Suppressor macrophage treated with lipopolysaccharide for 1 hour (primary cell): ENCODE data around the gene RDH12.
A peak's percentile ranks its signal among the peaks of the same experiment; 100 is the strongest.
"Not testable (repeated sequence)": the region's sequence is repeated elsewhere in the genome, so short reads cannot be mapped to it uniquely, and the experiment has no call there.

Experiments
- DNase-seq, 3 donors: peaks; one replicate each; pipeline ENCODE4 v3.0.0-alpha.2; 2020 to 2022

Gene RDH12

DNA sequence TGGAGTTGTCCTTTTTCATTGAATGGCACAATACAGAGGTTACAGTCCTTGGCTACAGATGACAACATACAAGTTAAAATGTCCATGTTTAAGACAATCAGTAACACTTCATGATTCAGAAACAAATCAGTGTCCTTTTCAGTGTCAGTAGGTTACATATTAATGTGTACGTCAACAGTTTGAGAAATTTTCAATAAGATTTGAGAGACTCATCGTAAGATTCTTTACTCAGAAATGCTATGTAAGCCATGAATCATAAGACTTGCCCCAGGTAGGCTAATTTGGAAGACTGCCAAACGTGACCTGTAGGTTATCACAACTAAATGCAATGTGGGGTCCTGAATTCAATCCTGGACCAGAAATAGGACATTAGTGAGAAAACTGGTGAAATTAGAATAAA is 3.5 kb downstream of the RDH12 start:
- no peak for DNase-seq

DNA sequence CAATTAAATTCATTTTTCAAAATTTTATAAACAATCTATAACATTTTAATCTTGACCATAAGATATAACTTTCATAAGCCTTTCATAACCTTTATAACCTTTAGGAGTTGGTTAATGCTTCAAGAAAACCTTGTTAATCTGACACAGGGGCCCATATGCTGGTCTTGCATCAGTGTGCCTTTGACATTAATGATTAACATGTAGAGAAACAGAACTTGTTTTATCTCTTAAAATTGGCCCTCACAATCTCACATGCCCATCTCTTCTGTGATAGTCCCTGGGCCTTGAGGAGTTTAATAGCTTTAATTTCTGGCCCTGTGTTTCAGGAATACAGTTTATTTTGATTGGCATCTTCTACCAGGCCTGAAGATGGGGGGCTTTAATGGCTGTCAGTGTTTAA is 7.7 kb downstream of the RDH12 start:
- DNase-seq: not testable (repeated sequence)

DNA sequence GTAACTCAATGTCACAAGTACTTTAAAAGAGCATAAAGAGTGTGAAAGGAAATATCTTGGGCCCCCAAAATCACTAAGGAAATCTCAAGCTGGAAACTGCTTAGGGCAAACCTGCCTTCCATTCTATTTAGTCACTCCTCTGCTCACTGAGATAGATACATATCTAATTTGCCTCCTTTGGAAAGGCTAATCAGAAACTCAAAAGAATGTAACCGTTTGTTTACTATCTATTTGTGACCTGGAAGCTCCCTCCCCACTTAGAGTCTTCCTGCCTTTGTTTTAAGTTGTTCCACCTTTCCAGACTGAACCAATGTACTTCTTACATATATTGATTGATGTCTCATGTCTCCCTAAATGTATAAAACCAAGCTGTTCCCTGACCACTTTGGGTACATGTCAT is 8.1 kb downstream of the RDH12 start:
- DNase-seq: not testable (repeated sequence)

DNA sequence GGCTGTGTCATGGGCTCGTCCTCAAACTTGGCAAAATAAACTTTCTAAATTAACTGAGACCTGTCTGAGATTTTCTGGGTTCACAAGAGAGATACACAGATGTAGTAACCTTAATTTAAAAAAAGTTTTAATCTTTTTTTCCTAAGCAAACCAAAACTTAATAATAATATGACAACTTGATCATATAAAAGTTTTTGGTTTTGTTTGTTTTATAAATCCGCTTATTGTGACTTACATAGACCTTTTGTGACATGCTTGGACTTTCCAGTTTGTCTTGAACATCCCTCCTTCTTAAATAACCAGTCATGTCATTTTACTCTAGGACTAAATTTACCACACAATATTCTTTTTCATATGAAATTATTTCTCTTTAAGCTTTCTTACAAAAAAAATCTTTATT is 8.5 kb downstream of the RDH12 start:
- no peak for DNase-seq

DNA sequence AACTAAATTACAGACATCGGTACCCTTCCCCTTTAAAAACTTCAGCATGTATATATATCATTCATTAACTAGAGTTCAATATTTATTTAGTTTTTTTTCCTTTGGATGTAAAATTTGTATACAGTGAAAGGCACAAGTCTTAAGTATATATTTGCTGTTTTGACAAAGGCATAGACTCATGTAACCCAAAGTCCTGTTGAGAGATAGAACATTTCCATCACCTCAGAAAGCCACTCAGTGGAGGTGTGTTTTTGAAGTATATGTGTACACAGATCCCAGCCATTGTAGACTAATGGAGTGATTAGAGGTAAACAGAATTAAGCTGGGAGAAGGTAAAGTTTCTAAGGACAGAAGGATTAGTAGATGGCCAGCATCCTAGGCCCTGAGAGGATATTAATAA is 15.4 kb downstream of the RDH12 start:
- no peak for DNase-seq

DNA sequence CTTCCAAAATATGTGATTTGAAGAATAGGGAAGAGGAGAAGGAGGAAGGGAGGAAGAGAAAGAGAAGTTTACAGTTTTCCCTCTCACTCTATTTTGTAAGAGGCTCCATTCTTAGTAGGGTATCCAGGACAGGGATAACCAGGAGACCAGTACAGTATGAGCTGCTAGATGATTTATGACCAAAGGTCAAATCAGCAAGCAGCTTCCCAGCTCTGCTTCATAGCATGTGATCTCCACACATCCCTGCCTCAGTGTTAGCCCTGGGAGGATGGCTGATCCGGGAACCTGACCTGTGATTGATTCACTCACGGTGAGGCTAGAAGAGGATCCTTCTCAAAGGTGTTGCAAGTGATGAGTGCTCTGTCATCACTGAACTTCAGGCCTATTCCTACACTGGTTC is 16.6 kb downstream of the RDH12 start:
- no peak for DNase-seq

DNA sequence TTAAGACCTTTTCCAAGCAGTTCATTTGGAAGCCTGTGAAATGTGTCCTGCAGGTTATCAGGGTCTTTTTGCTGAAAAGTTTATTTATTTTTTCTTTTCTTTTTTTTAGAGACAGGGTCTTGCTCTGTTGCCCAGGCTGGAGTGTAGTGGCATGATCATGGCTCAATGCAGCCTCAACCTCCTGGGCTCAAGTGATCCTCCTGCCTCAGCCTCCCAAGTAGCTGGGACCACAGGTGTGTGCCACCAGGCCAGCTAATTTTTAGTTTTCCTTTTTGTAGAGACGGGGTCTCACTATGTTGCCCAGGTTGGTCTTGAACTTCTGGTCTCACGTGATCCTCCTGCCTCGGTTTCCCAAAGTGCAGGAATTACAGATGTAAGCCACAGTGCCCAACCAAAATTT is 17.7 kb downstream of the RDH12 start:
- not testable (repeated sequence) for DNase-seq

DNA sequence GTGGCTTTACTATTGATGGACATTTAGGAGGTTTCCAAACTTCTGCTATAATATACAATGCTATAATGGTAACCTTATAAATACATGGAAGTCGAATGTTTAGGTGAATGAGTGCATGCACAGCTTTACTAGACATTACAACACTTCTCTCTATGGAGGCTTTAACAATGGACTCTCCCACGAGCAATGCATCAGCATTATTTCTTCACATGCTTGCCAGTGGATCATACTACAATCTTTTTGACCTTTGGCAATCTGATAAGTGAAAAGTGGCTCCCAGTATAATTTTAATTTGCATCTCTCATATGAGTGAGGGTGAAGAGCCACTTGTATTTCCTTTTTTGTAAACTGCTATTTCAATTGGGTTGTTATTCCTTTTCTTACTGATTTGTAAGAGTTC is 18.2 kb downstream of the RDH12 start:
- DNase-seq: no peak

DNA sequence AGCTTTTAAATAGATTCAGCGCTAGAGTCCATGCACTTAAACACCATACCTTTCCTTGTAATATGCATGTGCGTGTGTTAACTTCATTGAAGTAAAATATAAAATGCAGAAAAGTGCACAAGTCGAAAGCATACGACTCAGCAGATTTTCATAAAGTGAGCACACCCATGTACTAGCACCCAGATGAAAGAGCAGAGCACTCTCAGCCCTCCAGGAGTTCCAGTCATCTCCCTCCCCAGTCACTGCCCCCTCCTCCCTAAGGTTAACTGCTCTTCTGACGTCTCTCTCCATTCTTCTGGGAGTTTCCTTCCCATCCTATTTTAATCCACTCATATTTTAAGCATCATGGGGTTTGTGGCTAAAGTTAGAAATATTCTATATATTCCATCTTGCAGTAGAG is 20.2 kb downstream of the RDH12 start:
- DNase-seq: no peak

DNA sequence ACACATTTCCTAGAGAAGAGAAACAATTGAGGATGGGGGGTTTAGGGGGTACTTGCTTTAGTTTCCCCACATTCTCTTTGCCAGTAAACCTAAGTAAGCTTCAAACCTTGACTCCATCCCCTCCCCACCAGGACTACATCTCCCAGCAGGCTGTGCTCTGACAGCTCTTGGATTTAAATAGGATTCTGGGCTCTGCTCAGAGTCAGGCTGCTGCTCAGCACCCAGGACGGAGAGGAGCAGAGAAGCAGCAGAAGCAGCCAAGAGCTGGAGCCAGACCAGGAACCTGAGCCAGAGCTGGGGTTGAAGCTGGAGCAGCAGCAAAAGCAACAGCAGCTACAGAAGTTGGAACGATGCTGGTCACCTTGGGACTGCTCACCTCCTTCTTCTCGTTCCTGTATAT is 20.6 kb downstream of the RDH12 start:
- no peak for DNase-seq

DNA sequence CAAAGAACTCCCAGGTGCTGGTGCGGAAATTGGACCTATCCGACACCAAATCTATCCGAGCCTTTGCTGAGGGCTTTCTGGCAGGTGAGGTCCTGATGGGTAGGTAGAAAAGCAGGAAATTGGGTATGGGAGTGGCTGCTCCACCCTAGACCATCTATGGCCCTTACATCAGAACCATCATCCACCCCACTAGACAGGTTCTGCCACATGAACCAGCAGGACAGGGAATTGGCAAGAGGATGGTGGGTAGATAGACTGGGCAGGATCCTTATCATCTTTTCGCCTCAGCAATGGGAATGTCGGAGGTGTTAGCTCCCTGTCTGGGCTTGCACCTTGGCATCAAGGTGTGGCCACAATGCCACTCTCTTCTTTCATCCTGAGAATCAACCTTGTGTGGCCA is 23.5 kb downstream of the RDH12 start:
- no peak for DNase-seq

DNA sequence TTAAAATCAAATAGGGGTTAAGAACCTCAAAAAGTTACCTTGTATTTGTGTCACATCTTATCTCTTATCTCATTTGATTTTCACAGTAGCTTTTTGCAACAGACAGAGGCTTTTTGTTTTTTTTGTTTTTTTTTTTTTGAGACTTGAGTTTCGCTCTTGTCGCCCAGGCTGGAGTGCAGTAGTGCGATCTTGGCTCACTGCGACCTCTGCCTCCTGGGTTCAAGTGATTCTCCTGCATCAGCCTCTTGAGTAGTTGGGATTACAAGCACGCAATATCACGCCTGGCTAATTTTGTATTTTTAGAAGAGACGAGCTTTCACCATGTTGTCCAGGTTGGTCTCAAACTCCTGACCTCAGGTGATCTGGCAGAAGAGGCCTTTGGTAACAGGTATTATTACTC is 25.7 kb downstream of the RDH12 start:
- DNase-seq: no peak

DNA sequence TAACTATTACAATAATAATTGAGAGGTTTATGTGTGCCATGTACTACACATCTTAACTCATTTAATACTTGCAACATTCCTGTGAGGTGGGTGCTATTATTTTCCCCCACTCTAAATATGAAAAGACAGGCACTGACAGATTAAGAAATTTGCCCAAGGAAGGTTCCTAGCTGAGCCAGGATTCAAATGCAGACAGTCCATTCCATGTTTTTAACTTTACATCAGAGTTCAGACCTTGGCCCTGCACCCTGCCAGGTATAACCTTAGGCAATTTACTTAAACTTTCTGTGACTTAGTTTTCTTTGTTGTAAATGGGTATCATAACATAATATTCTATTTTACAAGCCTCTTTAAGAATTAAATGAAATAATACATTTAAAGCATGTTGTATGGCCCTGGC is 26.6 kb downstream of the RDH12 start:
- no peak for DNase-seq

DNA sequence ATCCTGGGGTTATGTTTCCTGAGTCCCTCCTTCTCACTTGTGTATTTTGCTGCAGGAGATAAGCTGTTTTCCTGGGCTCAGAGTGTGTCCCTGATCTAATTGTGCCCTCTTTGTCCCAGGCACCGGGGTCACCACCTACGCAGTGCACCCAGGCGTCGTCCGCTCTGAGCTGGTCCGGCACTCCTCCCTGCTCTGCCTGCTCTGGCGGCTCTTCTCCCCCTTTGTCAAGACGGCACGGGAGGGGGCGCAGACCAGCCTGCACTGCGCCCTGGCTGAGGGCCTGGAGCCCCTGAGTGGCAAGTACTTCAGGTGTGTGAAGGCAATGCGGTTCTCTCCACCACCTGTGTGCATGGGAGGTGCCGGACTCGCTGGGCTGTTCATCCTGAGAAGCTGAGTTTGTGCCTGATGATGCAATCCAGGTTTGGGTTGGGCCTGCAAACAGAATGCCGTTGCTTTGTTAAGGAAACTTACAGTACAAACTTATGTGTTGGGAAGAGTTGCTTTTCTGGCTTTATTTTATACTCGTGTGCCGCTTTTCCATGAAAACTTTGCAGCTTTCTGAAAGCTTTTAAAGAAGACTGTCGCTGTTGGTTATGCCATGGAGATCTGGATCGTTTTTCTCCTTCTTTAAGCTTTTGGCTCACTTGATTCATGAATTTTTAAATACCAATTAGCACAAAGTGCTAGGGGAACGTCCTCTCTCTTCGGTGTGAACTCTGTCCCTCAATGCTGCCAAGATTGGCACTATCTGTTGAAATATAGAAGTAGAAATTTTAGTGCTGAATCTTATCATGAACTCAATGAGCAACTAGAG is 27.6 kb downstream of the RDH12 start:
- DNase-seq: no peak

DNA sequence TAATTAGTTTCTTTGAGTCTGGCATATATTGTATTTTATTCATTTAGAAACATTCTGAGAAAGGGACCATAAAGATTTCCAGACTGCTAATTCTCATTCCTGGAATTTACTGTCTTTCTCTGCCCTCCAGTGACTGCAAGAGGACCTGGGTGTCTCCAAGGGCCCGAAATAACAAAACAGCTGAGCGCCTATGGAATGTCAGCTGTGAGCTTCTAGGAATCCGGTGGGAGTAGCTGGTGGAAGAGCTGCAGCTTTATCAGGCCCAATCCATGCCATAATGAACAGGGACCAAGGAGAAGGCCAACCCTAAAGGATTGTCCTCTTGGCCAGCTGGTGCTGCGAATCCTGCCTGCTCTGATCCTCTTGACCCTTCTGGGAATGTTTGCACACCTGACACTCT is 31.9 kb downstream of the RDH12 start:
- DNase-seq: no peak

DNA sequence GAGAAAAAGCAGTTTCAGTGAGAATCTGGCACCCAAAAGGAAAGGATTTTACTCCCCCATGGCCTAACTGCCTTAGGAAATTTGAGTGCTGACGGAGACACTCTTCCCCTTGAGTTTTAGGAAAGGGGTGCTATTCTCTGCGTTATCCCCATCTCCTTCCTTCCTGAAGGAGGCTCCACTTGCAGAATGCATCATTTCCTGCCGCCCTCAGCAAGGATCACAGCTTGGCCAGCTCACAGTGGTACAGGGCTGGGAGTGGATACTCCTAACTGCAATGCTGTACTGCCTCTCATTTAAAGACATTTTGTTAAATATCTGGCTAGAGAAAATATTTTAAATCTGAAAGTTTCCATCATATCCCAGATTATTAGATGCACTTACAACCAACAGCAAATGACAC is 33.0 kb downstream of the RDH12 start:
- no peak for DNase-seq

DNA sequence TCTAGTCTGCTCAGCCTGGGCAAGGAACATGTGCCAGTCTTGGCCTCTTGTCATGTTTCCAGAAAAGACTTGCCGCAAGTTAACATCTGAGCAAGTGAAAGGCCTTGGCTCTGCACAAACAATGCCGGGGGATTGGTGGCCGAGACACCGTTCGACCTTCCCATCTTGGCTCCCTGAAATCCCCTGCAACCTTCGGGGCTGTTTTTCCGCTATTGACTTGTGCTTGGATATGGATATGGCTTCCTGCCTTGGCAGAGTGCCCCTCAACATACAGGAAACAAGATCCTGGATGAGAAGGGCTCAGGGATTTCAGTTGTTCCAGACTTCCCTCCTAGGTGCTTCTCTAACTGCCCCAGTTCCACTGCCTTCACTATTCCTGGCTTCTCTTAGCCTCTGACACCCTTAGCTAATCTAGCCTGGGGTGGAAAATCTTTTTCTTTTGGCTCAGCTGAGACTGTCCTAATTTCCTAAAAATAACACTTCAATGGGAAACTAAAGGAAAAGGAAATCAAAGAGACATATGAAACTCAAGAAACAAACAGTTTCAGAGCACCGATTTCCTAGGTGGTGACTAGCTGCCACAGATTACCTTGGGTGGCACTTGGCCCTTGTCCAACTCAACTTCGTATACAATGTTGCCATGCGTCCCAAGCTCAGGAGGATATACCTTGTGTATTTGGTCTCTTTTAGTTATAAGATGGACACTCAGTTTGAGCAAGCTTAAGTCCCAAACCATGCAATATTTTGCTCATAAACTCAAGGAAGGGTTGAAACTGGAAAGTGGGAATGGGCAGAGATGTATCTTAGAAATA is 33.9 kb downstream of the RDH12 start:
- DNase-seq: no peak

DNA sequence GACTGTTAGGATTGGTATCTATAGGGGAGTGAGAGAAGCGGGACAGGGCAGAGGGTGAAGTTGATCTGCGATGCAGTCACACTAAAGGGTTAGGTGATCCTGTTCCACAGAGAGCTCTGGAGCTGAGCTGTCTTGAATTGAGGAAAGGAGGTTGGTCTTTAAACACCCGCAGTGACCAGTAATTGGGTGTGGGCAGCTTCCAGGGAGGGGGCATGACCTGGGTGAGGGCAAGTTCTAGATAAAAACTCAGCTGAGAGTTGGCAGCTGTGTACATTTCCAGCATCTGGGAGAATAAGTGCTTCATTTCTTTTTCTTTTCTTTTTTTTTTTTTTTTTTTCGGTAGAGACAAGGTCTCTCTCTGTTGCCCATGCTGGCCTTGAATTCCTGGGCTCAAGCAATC is 35.1 kb downstream of the RDH12 start:
- DNase-seq: no peak

DNA sequence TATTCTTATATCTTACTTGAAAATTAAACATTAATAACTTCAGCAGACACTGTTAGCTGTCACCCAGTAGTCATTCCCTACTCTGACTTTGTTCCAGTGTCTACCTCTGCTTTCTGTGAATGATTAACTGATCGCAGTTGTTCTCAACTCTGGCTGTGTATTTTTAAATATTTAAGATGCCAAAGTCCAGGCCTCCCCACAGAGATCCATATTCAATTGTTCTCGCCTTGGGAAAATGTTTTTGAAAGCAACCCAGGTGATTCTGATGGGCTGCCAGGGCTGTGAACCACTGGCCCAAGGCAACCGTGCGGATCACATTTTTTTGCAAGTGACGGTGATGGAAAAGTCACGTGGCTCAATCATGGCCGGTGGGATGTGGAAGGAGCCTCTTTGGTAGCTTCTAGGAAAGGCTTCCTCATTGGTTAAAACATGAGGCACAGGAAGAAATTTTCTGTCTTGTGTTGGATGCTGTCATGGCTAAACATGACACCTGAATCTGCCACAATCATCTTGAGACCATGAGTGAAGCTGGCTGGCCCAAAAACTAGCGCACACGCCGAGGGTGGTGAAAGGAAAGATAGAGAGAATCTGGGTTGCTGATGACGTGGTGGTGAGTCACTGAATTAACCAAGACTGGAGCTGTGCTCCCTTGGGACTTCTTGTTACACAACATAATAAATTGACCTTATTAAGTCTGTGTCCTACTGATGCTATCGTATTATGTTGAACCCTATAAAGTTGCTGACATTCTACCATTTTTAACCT is 37.2 kb downstream of the RDH12 start:
- peak; percentile 62 to 70 (median 66) for DNase-seq

DNA sequence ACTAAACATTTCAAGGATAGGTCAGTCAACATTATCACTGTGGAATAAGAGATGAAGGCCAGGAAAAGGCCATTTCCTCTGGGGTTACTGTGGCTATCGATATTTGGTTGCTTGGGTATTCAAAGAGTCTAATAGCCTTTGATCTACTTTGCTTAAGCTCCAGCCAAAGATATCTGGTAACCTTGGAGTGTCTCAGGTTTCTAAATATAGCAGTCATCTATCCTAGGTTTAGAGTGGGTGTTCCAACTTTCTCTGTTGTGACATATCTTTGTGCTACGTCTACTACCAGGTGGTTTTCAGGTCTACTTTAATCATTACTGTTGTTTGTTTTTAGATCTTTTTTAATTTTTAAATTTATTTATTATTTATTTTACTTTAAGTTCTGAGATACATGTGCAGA is 42.4 kb downstream of the RDH12 start:
- no peak for DNase-seq

DNA sequence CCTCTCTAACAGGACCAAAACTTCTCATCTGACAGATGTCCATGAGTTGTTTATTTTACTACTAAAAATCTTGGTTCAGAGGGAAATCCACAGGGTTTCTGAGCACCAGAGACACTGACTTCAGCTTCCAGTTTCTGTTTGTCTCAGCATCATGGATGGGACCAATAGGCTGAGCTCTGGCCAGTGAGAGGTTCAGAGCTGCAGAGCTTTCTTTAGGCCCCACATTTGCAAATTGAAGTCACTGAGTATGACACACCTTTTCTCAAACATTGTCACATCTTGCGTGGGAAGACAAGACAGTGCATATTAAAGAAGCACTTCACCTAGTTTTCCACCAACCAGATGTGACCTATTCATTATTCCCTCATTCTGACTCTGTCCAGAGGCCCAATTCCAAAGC is 45.2 kb downstream of the RDH12 start:
- no peak for DNase-seq

DNA sequence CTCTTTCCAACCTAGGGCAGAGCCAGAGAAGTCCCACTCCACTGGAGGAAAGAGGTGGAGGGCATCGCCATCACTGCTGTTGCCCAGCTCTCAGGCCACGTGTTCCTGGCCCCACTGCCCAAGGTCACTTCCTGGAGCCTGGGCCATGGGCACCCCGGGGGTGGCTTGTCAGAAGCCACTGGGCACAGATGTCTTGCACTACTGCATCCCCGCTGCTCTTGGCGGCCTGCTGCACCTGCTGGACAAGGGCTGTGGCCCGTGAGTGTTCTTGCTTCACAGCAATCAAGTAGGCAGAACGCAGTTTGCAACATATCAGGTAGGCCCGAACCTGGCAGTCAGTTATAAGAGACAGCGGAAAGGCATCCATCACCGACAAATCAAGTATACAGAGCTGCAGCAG is 46.6 kb downstream of the RDH12 start:
- no peak for DNase-seq

DNA sequence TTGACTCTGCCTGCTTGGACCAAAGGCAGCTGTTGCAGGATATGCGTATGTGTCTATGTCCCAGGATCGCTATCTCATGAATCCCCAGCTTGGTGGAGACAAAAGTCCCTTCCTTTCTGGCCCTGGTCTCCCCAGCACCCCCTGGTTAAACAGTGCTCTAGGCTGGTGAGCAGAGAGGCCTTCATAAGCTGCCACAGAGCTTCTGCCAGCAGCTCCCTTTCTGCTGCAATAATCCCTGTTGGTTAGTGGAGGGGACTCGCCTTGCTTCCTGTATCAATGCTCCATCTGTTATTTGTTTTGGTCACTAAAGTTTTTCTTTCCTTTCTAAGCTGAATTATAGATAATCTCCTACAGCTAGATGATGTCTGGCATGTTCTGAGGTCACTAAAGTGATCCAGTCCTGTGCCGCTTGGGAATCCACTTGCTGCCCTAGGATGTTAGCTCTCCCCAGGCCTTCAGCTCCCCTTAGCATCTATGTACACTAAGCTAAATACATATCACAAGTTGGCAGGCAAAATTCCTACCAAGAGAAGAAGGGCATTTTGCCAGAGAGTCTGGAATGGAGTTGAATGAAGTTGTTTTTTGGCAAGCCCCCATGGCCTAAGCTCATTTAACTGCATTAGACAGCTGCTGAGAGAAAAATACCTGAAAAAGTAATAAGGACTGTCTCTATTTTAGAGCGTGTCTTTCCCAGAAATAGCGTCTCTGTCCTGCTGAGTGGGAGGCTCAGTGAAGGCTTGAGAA is 47.8 kb downstream of the RDH12 start:
- no peak for DNase-seq
